Measurements from ENCODE around the gene PIK3CB. TPM values are rescaled to one million over a fixed set of nuclear protein-coding genes. Genes with fewer than 3 reads are reported as not detected.

Gene PIK3CB
- 14.4 and 15.5 TPM in 2 replicates for total RNA-seq

DNA sequence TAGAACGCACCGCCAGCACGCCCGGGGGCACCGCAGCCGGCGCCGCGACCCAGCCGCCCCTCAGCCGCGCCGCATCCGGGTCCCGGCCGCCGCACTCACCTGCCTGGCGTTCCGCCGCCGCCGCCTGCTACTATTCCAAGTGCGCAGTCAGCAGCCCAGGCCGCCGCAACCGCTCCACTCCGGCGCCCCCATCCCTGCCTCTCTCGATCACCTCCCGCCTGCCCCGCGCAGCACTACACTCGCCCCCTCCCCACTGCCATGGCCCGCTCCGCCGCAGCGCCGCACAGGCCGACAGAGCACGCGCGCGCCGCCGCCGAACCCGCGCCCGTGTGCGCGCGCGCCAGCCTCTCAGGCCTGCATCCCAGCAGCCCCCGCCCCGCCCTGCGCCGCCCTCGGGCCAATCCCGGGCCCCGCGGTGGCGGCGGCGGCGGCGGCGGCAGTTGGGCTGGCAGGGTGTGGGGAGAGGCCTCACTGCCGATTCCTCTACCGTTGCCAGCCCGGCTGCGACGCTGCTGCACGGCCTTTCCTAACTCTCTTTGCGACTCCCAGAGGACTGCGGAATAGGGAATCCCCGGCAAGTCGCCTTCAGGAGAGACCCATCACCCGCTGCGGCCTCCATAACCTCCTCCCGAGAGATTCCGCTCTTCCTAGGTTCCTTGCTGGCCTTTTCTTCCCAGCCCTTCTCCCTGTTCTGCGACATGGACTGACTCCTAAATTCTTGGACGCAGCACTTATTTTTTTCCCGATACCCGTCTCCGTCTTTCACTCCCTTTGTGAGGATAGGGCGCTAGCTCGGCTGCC, at the start of gene PIK3CB:
Gene PIK3CB (minus strand): TSS at position 333 of the 801 bp plus-strand sequence. CDS start 75,585 bp downstream, outside the sequence.

DNA sequence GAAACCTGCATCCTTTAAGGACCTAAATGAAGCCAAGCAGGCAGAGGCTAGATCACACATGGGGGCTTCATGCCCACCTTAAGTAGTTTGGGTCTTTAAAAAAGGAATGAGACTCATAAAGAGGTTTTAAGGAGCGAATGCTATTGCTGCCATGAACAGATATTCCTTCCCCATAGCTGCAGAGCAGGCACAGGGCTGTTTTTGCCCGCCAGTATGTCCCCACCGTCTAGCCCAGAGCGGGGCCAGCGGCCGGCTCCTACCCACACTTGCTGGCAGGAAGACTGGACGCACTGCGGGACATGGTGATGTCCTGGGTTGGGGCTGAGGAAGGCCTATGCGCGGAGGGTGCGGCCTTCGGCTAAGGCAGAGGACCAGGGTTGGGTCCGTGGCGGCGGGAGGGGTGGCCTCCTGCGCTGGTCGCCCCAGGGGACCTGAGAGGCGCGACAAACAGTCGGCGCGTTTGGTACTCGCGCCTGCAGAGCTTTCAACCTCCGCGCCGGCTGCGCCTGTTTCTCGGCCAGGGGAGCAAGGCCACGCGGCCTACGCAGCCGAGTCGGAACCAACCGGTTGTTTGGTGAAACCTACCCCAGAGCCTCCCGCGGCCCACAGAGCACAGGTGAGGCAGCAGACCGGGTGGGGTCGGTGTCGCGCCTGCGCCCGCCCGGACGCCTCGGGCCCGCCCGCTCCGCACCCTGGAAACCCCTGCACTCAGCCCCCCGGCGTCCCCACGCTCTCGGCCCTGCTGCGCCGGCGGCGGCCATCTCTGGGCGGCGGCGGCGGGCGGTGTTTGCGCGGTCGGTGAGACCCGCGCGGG, 226.2 kb downstream of the PIK3CB start, which contains the start of gene FAIM:
Gene FAIM (plus strand): TSS at position 450 of the 814 bp plus-strand sequence. CDS start 10,956 bp downstream, outside the sequence.

Other genes starting within 250 kb of the PIK3CB start
- 56.3 and 60.1 TPM in 2 replicates for gene CEP70, start 240.7 kb downstream of the PIK3CB start, total RNA-seq
- gene FAIM, start 226.2 kb downstream of the PIK3CB start, total RNA-seq: 10.6 and 15.7 TPM in 2 replicates
- gene FOXL2, start 112.2 kb upstream of the PIK3CB start, total RNA-seq: 11.2 and 12.8 TPM in 2 replicates
- gene FOXL2NB, start 112.3 kb upstream of the PIK3CB start, total RNA-seq: 10.4 and 14.6 TPM in 2 replicates
- gene PRR23A, start 171.3 kb upstream of the PIK3CB start, total RNA-seq: not detected in 2 replicates
- gene PRR23B, start 186.0 kb upstream of the PIK3CB start, total RNA-seq: not detected in 2 replicates
- gene PRR23C, start 210.0 kb upstream of the PIK3CB start, total RNA-seq: not detected in 2 replicates